Lung (tissue), 12 donors: ENCODE results near the gene TGFBR2. TPM values are rescaled to one million over a fixed set of nuclear protein-coding genes. Genes with fewer than 3 reads are reported as not detected.

ENCODE experiments used
- ATAC-seq: fragments of 200-7000 bp; cut with Tn5 transposase; one replicate; pipeline ENCODE4 v1.9.1; 2020; ENCODE audit warnings: moderate number of reproducible peaks; ENCODE audit not compliant: insufficient read depth, low FRiP score
- DNase-seq, 3 donors: peaks; one replicate each; pipeline ENCODE4 v3.0.0-alpha.2; 2013 to 2017
- H3K27ac ChIP-seq, 2 donors: one replicate each; pipeline ENCODE4 v1.5.1; 2013; ENCODE audit warnings: mild to moderate bottlenecking in 2 of 2, moderate library complexity in 2 of 2, control low read depth in 1 of 2, inconsistent platforms in 1 of 2, low read depth in 1 of 2, low read length in 1 of 2
- H3K27me3 ChIP-seq, 3 donors: one replicate each; pipeline ENCODE4 v1.5.1; 2013; ENCODE audit warnings: low read length in 2 of 3; ENCODE audit not compliant: control insufficient read depth in 3 of 3, insufficient read depth in 3 of 3
- H3K36me3 ChIP-seq, 4 donors: one replicate each; pipeline ENCODE4 v1.5.1; 2013; ENCODE audit warnings: low read length in 4 of 4, mild to moderate bottlenecking in 1 of 4, moderate library complexity in 1 of 4; ENCODE audit not compliant: control insufficient read depth in 4 of 4, insufficient read depth in 4 of 4
- H3K4me1 ChIP-seq, 5 donors: one replicate each; pipeline ENCODE4 v1.5.1; 2013; ENCODE audit warnings: low read length in 5 of 5, mild to moderate bottlenecking in 2 of 5, moderate library complexity in 1 of 5; ENCODE audit not compliant: control insufficient read depth in 5 of 5, insufficient read depth in 5 of 5
- H3K4me3 ChIP-seq: one replicate; pipeline ENCODE4 v1.5.1; 2013; ENCODE audit warnings: mild to moderate bottlenecking, control low read depth, moderate library complexity
- H3K9ac ChIP-seq, 2 donors: one replicate each; pipeline ENCODE4 v1.5.1; 2013; ENCODE audit warnings: low read length in 2 of 2, control low read depth in 1 of 2; ENCODE audit not compliant: insufficient read depth in 1 of 2
- H3K9me3 ChIP-seq, 4 donors: one replicate each; pipeline ENCODE4 v1.5.1; 2013; ENCODE audit warnings: low read length in 3 of 4, mild to moderate bottlenecking in 1 of 4, moderate library complexity in 1 of 4; ENCODE audit not compliant: control insufficient read depth in 4 of 4, insufficient read depth in 3 of 4
- CTCF ChIP-seq: IDR thresholded peaks from 2 replicates; pipeline ENCODE4 v1.5.1; 2012; ENCODE audit warnings: mild to moderate bottlenecking; ENCODE audit errors: control extremely low read depth, extremely low read depth
- WGBS, 2 donors: extraction: QIAGEN DNeasy Blood & Tissue Kit; methylation state at CpG; one replicate each; pipeline ENCODE4 v1.1.7; 2013; 5-methylcytosine and 5-hydroxymethylcytosine counted together
- polyA plus RNA-seq, 2 donors: library from polyadenylated mRNA; stranded (reverse); fragments of 200-250 nt; gene quantifications; one replicate each; pipeline ENCODE4 v1.2.1, GENCODE V29; 2013
- total RNA-seq, 2 donors: library from RNA; depleted of rRNA in 1 of 2; stranded (reverse); fragments of >200 nt in 1 of 2; gene quantifications; one replicate each; pipeline ENCODE4 v1.2.1, GENCODE V29; 2014 to 2021
- donor health status: control.
- donor health status: control.
- donor health status: Bipolar disorder and iron deficiency.
- donor health status: healthy.
- donor health status: DM: yes; HTN: yes; CAD: no.

Gene TGFBR2
- total and polyA plus RNA-seq, 4 donors, result 31.1 to 232 (median 163) TPM

GRCh38 chr3:30696896-30697295 is 90.5 kb downstream of the TGFBR2 start:
- H3K36me3 ChIP-seq, result peaks cover 6 to 40% (median 18%) of the 10 kb centered on the region in 4 donors
- peak overlapping the region in 1 of 2 donors; percentile 25 for H3K27ac ChIP-seq
- DNase-seq (no peak), ATAC-seq (no peak)
- no peaks in the 10 kb centered on the region for H3K27me3 ChIP-seq
- WGBS, 2 donors, result 91 to 94% methylated on average over 2 of the region's 2 CpGs
- H3K4me3 ChIP-seq, result no peak overlapping the region
- H3K9me3 ChIP-seq, result no peaks in the 10 kb centered on the region
- TF ChIP-seq CTCF, result no peak
- peaks cover 0 to 20% (median 7%) of the 10 kb centered on the region in 5 donors for H3K4me1 ChIP-seq
- H3K9ac ChIP-seq, result no peak overlapping the region

DNA sequence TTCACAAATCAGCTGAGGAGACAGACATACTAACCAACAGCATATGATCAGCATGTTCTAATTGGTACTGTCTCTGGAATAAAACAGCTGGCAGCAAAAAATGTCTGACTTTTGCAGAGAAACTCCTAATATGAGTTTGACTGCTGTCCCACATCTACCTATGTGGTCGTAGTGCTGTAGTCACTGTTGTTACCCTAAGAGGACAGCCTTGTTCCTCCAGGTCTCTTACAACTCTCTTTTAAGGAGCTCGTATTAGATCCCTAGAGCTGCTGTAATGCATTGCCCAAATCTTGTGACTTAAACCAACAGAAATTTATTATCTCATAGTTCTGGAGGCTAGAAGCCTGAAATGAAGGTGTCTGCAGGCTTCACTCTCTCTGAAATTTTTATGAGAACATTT is 92.1 kb downstream of the TGFBR2 start:
- Histone ChIP-seq H3K9ac (no peak overlapping the region), H3K36me3 (peaks cover 0 to 28% (median 14%) of the 10 kb centered on the region in 4 donors), H3K4me1 (peaks cover 0 to 14% (median 5%) of the 10 kb centered on the region in 5 donors), H3K27ac (no peak overlapping the region), H3K9me3 (no peaks in the 10 kb centered on the region), H3K27me3 (no peaks in the 10 kb centered on the region), H3K4me3 (no peak overlapping the region)
- no peak for TF ChIP-seq CTCF
- ATAC-seq (no peak), DNase-seq (no peak)
- 29 to 66% methylated on average over 2 of the region's 2 CpGs for WGBS, 2 donors

- DNase-seq (no peak), ATAC-seq (no peak)
- Histone ChIP-seq H3K4me1 (peaks cover 0 to 14% (median 4%) of the 10 kb centered on the region in 5 donors), H3K36me3 (peaks cover 0 to 19% (median 7%) of the 10 kb centered on the region in 4 donors), H3K27me3 (no peaks in the 10 kb centered on the region), H3K4me3 (no peak overlapping the region), H3K27ac (no peak overlapping the region), H3K9ac (no peak overlapping the region), H3K9me3 (no peaks in the 10 kb centered on the region)
- TF ChIP-seq CTCF, result no peak
- WGBS, 2 donors, result 95 to 97% methylated on average over 4 of the region's 4 CpGs
Observed at GRCh38 chr3:30699927-30700326, 93.5 kb downstream of the TGFBR2 start.
